Epithelial cell of prostate (primary cell): Measurements from ENCODE around the gene VPS8.
"Not testable (repeated sequence)": the region's sequence is repeated elsewhere in the genome, so short reads cannot be mapped to it uniquely, and the experiment has no call there.

ENCODE experiments used
- DNase-seq: peaks from one replicate; pipeline ENCODE4 v3.0.0-alpha.2; 2011; ENCODE audit warnings: low read depth, low spot score
- H3K27ac ChIP-seq: fragments of 450-650 bp; 2 replicates; pipeline ENCODE4 v1.5.1; 2017; ENCODE audit warnings: mild to moderate bottlenecking

Gene VPS8

DNA sequence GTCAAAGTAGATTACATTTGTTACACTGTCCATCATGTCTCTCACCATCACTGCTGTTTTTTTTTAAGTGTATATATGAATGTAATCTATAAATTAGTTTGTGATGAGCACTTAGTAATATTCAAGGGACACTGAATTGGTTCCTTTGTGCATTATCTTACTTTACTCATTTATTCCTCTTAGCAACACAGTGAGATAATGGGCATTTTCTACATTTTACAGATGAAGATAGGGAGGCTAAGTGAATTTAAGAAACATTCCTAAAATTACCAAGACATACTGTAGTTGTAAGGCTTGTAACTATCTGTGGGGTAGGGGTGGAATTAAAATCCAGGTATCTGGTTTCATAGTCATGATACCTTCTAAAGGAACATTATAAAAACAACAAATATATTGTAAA is 33.9 kb downstream of the VPS8 start:
- H3K27ac ChIP-seq: no peak overlapping the region
- no peak for DNase-seq

DNA sequence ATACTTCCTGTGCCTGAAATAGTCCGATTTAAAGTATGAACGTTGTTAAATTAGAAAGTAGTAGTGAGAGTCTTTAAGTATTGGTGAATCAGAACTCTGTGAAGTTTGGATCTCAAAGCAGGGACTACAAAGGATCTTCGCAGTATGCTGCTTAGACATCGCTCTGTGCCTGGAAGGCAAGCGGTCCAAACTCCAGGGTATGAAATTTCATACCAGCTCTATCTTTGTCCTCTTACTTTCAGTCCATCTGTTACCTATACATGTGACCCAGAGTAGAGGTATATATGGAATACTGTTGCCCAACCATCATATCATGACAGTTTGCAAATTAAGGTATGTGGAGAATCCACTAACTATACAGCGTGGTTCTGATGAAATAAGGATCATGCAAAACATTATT is 34.5 kb downstream of the VPS8 start:
- no peak for DNase-seq
- H3K27ac ChIP-seq: no peak overlapping the region

DNA sequence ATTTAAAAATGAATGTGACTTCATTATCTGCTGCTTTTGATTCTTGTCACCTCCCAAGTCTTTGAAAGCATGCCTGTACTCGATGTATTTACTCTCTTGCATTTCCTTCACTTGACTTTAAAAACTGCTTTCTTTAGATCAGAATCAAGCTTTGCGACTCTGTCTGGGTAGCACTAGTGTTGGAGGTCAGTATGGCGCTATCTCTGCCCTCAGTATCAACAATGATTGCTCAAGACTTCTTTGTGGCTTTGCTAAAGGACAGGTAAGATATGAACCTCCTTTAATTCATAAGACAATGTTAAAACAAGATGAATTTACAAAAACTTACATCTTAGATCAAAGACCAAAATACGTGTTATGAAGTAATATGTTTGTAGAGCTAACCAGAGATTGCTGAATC is 37.0 kb downstream of the VPS8 start:
- no peak for DNase-seq
- no peak overlapping the region for H3K27ac ChIP-seq

DNA sequence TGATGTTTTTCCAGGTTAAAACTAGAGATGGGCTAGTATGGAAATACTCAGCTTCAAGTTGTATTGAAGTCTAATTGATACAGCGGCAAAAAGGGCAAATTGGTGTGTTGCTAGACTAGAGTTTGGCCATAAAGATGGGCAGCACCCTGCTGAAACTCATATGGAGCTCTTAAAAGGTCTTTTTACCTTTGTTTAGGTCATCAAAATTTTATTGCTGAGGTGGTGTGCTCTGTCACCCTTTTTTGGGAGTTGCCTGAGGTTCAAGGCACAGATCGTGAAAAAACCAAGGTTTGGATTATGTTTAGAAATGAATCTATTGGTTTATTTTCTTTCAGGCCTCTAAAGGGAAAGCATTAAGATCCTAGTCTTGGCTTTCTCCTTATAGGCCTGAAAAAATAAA is 38.2 kb downstream of the VPS8 start:
- DNase-seq: no peak
- no peak overlapping the region for H3K27ac ChIP-seq

DNA sequence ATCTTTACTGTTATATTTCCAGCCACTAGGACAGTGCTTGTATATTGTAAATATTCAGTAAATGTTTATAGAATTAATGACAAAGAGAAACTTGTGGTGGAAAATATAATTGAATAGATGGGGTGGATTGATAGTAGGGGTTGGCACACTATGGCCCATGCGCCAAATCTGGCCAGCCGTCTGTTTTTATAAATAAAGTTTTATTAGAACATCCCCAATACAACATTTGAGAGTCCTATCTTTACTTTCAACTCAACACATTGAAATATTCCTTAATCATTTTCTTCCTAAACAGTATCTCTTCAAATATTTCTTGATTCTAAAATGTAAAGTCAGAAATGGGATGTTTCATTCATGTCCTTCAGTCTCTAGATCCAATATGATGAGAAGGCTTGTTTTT is 45.1 kb downstream of the VPS8 start:
- H3K27ac ChIP-seq: no peak overlapping the region
- no peak for DNase-seq

DNA sequence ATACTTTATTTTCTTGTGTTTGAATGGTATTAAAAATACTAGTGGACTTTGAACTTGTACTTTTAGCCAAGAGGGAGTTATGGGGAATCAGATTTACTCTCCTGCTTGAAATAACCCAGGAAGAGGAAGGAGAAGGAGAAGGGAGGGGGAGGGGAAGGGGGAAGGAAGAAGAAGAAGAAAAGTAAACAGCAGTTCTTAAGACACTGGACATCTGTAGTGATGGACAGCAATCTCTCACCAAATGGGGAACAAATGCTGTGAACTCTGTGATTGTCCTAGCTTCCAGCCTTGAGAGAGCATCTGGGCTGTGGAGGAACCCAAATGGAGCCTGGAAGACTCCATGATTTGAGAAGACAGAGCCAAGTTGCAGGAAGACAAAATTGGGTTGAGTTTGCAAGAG is 52.0 kb downstream of the VPS8 start:
- H3K27ac ChIP-seq: no peak overlapping the region
- DNase-seq: no peak

DNA sequence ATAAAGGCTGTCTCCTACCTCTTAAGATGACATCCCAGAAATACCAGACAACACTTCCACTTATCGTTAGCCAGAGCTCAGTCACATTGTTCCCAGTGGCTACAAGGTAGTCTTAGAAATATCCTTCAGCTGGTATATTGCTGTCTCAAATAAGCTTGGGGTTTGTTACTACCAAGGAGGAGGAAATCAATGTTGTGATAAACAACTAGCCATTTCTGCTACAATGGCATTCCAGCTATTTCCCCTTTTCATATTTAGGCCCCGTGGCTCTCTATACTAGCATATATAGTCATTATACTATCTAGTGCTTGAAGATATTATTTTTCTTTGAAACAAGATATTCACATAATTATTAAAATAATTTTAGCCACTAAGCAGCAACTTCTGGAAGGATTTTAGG is 56.5 kb downstream of the VPS8 start:
- DNase-seq: no peak

DNA sequence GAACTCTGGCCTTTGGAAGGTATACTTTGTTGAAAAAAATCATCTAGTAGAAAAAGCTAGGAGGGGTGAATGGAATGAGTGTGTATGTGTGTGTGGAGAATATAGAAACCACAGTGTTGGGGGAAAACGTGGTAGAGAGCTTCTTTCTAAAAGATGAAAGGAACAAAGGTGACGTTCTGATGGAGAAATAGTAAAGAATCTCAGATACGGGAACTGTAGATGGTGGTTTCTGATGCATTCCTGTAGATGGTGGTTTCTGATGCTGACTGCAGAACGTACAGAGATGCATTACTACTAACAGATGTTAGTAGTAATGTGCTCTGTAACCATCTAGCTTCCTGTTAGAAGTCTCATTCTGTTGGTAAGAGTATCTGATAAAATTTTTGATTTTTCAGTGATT is 60.2 kb downstream of the VPS8 start:
- DNase-seq: no peak
- no peak overlapping the region for H3K27ac ChIP-seq

More for the DNA sequence above, 56.5 kb downstream of the VPS8 start:
- no peak overlapping the region for H3K27ac ChIP-seq

DNA sequence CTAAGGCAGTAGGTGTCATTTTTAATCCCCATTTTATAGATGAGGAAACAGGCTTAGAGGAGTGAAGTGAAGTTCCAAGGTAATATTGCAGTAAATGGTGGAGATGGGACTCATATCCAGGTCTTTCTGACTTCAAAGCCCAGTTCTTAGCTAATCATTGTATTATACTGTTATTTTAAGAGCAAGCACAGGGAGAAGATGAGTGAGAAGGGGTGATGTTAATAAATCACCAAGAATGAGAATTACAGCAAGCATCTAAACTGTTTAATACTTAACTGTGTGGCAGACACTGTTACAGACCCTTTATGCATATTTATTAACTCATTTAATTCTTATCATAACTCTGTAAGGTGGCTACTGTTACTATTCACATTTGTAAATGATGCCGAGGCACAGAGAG is 61.2 kb downstream of the VPS8 start:
- no peak for DNase-seq
- no peak overlapping the region for H3K27ac ChIP-seq

DNA sequence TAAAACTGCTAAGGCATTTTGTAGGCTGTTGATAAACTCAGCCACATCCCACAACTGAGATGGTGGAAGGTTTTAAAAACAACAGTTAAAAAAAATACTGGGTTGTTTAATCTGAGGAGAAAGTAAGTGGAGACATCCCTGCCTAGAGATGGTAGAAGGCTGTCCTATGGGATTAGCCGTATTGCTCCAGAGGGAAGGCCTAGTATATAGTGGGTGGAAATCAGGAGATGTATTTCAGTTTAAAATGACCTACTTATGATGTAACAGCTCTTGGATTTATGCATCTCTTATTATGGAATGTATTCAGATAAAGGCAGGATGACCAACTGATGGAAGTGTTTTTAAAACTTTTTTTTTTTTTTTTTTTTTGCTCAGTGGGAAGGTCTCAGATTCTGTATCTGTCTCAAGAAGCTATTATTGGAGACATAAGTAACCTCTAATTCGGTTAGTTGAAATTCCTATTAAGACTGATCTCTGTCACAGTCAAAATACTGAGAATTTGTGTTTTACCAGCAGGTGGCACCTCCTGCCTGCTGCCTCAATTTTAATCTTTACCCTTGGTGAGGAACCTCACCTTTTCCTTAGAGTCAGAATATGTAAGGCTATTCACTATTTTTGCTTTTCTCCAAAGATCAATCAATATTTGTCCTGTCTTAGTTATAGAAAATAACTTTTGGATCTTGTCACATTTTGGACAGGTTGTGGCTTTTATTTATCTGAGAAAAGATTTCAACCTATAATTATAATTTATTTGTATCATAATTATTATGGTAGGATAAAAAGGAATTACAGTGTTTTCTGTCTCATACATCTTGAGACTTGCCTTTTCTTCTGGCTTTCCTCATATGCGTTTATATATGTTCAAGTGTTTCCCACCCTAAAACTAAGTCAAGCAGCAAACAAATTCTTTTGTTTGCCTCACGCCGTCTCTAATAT is 63.0 kb downstream of the VPS8 start:
- DNase-seq: no peak
- H3K27ac ChIP-seq: no peak overlapping the region

DNA sequence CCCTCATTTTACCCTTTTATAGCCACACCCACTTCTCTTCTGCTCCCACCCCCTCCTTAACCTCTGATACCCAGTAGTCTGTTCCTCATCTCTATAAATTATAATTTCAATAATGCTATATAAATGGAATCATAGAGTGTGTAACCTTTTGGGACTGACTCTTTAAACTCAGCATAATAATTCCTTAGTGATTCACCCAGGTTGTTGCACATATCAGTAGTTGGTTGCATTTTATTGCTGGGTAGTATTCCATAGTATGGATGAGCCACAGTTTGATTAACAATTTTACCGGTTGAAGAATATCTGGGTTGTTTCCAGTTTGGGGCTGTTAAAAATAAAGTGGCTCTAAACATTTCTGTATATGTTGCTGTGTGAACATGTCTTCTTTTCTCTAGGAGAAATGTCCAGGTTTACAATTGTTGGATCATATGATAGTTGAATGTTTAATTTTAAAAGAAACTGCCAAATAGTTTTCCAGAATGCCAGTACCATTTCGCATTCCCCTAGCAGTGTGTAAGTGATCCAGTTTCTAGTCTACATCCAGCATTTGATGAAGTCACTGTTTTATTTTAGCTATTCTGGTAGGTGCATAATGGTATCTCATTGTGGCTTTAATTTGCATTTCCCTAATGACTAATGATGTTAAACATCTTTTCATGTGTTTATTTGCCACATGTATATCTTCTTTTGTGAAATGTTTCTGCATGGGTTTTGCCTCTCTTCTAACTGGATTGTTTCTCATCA is 68.5 kb downstream of the VPS8 start:
- no peak overlapping the region for H3K27ac ChIP-seq
- DNase-seq: no peak

DNA sequence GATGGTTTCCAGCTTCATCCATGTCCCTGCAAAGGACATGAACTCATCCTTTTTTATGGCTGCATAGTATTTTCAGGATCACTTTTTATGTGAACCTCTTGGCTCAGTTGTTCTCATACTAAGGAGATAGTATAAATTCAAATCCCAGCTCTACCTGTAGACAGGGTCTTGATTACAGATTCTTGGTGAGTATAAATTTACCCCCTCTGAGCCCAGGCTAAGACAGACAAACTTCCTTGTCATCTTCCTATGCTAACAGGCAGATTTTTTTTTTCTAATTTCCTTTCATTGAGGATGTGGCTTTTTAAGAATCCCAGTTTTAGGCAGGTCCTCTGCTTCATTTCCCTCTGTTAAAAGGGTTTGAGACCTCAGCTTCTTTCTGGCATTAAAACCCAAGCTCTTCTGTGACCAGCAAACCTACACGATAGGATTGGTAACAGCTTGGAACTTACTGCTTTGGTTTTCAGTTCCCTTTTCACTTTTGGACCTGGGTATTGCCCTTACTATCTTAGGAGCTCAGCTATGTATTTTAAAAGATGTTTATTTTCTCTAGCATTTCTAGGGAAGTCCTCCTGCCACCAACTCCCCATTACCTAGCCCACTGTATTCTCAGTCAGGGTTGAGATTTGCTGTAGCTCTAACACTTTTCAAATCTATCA is 72.5 kb downstream of the VPS8 start:
- DNase-seq: no peak
- no peak overlapping the region for H3K27ac ChIP-seq

DNA sequence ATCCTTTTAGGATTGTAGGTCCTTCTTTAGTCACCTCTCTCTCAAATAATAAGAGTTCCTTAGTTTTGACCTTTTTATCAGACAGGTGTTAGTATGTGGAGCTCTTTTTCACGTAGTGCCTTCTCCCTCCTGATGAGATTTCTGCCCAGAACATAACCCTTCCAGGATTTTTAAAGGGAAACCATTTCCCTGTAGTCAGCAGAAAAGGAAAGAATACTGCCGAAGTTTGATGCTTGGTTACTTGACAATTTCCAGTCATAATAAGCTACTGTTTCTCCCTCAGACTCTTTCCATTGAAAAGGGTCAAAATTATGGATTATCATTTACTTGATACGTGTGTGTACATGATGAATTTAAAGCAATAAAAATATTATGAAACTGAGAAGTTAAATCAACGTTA is 73.1 kb downstream of the VPS8 start:
- no peak overlapping the region for H3K27ac ChIP-seq
- no peak for DNase-seq

DNA sequence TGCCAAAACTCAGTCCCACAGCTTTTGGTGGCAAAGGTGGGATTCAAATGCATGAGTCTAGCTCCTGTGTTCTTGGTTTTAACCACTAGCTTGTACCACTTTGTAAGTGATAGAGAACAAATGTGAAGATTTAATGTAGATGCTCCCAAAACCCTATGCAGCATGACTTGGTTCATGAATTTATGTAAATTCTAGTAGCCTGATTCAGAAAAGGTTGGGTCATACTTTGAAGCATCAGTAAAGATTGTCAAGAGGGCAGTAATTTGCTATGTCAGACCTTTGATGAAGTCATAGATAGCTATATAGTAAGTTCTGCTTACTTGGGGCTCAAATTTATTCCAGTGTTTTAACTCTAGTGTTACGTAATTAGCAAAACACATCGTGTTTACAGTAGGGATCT is 75.6 kb downstream of the VPS8 start:
- H3K27ac ChIP-seq: no peak overlapping the region
- no peak for DNase-seq

DNA sequence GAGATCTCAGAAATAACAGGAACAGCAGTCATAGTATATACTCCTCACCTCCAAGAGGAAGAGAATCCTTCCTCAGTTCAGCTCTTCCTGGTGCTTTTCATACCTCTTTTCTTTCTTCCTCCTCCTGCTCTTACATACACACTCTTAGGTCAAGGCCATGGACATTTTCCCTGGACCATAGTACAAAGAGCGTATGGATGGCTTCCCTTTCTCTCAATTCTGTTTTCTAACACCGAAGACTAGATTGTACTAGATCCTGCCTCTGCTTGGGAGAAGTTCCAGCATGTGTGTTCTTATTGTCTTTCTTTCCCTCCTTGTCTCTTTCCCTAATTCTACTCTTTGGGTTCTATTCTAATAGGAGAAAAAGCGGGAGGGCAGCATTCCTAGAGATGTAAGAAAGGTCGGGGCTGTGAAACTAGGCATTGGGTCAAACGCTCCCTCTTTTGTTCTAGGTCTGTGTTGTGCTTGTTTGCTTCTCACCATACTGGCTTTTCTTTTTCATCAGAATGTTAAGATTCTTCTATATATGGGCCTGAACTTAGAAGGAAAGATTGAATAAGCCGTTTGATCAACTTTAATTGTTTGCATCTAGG is 77.4 kb downstream of the VPS8 start:
- H3K27ac ChIP-seq: no peak overlapping the region
- DNase-seq: no peak

DNA sequence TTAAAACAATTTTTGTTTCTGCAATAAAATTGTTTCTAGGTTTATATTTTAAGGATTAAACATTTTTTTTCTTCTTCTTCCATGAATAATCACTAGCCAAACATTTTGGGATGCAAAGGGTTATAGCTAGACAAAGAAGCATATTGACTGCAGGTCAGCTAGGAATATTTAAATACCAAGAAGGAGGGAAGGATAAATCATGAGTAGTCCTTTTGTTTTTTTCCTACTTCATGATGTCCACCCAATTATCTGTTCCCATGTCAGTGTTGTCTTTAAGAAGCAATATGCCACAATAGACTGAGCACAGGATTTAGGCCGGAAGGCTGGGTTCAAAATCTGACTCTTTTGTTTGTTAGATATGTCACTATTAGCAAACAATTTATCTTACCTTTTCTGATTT is 82.1 kb downstream of the VPS8 start:
- no peak overlapping the region for H3K27ac ChIP-seq
- no peak for DNase-seq

DNA sequence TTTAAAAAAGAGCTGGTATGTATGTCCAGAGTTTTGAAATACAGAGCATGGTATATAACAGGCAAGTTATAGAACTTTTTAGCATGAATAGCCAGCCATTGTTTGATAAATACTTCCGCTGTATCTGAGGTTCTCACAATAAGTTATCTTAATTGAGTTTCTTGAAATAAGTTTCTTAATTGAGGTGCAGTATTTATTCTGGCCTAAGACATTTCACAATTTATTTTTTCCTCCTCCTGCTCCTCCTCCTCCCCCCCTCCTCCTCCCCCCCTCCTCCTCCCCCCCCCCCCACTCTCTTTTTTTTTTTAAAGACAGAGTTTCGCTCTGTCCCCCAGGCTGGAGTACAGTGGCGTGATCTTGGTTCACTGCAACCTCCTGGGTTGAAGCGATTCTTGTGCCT is 83.4 kb downstream of the VPS8 start:
- DNase-seq: no peak
- no peak overlapping the region for H3K27ac ChIP-seq

DNA sequence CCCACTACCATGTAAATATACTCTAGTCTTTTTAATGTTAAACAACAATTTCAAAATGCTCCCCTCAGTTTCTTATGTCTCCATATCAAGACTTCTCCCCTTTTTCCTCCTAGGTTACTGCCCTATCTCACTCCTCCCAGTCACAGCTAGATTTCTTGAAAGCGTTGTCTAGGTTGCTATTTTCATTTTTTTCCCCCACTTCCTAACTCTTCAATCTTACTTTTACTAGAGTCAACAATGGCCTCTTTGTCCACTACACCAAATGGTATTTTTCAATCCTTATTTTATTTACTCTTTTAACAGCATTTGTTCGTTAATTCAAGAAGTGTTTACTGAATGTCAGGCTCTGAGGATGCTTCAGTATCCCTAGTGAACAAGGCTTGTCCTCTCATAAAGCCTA is 84.4 kb downstream of the VPS8 start:
- DNase-seq: no peak
- H3K27ac ChIP-seq: no peak overlapping the region

DNA sequence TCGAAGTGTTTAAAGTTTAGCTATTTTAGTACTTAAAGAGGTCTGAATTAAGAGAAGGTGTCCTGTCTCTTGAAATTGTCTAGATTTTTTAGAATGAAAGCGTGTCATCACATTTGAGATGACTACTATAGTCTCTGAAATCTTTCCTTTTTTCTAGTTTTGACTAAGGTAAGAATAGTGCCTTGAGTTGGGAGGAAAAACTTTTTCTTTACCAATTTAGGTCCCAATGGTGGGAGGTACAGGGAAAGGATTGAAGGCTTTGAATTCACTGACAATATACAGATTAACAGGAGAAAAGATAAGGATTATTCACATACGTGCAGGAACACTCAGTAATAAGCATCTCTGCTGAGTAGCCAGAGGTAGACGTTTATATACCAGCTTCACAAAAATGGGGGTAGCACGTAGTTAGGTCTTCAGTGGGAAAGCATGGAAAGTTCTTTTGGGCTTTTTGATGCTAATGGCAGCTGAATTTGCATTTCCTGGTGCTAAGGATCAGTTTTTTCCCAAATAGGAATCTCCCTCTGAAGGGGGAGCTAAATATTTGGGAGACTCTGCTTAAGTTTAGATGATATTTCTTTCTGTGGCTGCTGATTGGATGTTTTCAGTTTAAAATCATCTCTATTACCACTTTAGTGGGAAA is 88.1 kb downstream of the VPS8 start:
- DNase-seq: no peak
- H3K27ac ChIP-seq: no peak overlapping the region

DNA sequence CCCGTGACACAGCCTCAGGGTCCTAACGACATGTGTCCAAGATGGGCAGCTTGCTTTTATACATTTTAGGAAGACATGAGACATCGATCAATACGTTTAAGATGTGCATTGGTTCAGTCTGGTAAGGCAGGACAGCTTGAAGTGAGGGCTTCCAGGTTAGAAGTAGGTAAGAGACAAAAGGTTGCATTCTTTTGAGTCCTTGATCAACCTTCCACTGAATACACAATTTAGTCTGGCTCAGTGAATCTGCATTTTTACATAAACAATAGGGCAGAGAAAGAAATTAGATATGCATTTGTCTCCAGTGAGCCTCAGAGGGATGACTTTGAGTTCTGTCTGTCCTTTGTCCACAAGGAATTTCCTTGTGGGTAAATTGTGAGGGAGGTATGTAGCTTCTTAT is 95.1 kb downstream of the VPS8 start:
- DNase-seq, H3K27ac ChIP-seq: not testable (repeated sequence)
